Liver (tissue), 9 donors: Measurements from ENCODE around the gene STX16. TPM values are rescaled to one million over a fixed set of nuclear protein-coding genes. Genes with fewer than 3 reads are reported as not detected.

Experiments used
- DNase-seq: peaks from one replicate; pipeline ENCODE4 v3.0.0-alpha.2; 2017; ENCODE audit warnings: low spot score
- H3K27ac ChIP-seq, 2 donors: one replicate each; pipeline ENCODE4 v1.7.0; 2013; ENCODE audit warnings: inconsistent platforms in 2 of 2, low read length in 2 of 2, control low read depth in 1 of 2, low read depth in 1 of 2, mild to moderate bottlenecking in 1 of 2
- H3K27me3 ChIP-seq, 4 donors: one replicate each; pipeline versions ENCODE4 v1.6.1 to v1.7.0; 2013; ENCODE audit warnings: low read length in 3 of 4, inconsistent platforms in 1 of 4, mild to moderate bottlenecking in 1 of 4, moderate library complexity in 1 of 4; ENCODE audit not compliant: control insufficient read depth in 4 of 4, insufficient read depth in 4 of 4
- H3K36me3 ChIP-seq, 4 donors: one replicate each; pipeline versions ENCODE4 v1.6.1 to v1.7.0; 2013; ENCODE audit warnings: low read length in 3 of 4, mild to moderate bottlenecking in 3 of 4, low read depth in 1 of 4, moderate library complexity in 1 of 4; ENCODE audit not compliant: control insufficient read depth in 4 of 4, insufficient read depth in 3 of 4
- H3K4me1 ChIP-seq, 4 donors: one replicate each; pipeline versions ENCODE4 v1.6.1 to v1.7.0; 2013; ENCODE audit warnings: low read length in 3 of 4, mild to moderate bottlenecking in 3 of 4, moderate library complexity in 1 of 4; ENCODE audit not compliant: control insufficient read depth in 4 of 4, insufficient read depth in 4 of 4
- H3K4me3 ChIP-seq, 3 donors: one replicate each; pipeline versions ENCODE4 v1.6.1 to v1.7.0; 2013; ENCODE audit warnings: low read length in 3 of 3, control low read depth in 1 of 3, low read depth in 1 of 3, mild to moderate bottlenecking in 1 of 3
- H3K9ac ChIP-seq, 2 donors: one replicate each; pipeline ENCODE4 v1.7.0; 2013; ENCODE audit warnings: low read length in 2 of 2, mild to moderate bottlenecking in 2 of 2, moderate library complexity in 2 of 2, control low read depth in 1 of 2, low read depth in 1 of 2
- H3K9me3 ChIP-seq, 4 donors: one replicate each; pipeline versions ENCODE4 v1.6.1 to v1.7.0; 2013; ENCODE audit warnings: low read length in 3 of 4; ENCODE audit not compliant: control insufficient read depth in 4 of 4
- FOXA1 ChIP-seq: IDR thresholded peaks from 2 replicates; pipeline ENCODE4 v1.6.1; 2016; ENCODE audit warnings: antibody characterized with exemption
- FOXA2 ChIP-seq: IDR thresholded peaks from 2 replicates; pipeline ENCODE4 v1.6.1; 2016; ENCODE audit warnings: antibody characterized with exemption
- GABPA ChIP-seq, 2 donors: IDR thresholded peaks in 1 of 2; conservative IDR thresholded peaks in 1 of 2; 2 replicates each; pipeline ENCODE4 v1.6.1; 2016; ENCODE audit warnings: antibody characterized with exemption in 2 of 2, mild to moderate bottlenecking in 1 of 2, moderate library complexity in 1 of 2
- HNF4A ChIP-seq, 2 donors: conservative IDR thresholded peaks; 2 replicates each; pipeline ENCODE4 v1.6.1; 2016; ENCODE audit warnings: antibody characterized with exemption in 2 of 2, mild to moderate bottlenecking in 2 of 2
- HNF4G ChIP-seq: IDR thresholded peaks from 2 replicates; pipeline ENCODE4 v1.6.1; 2016; ENCODE audit warnings: antibody characterized with exemption
- JUND ChIP-seq, 2 donors: IDR thresholded peaks; 2 replicates each; pipeline ENCODE4 v1.6.1; 2016; ENCODE audit warnings: antibody characterized with exemption in 2 of 2
- NR2F2 ChIP-seq: IDR thresholded peaks from 2 replicates; pipeline ENCODE4 v1.6.1; 2016; ENCODE audit warnings: antibody characterized with exemption
- RAD21 ChIP-seq, 2 donors: IDR thresholded peaks; 2 replicates each; pipeline ENCODE4 v1.6.1; 2016; ENCODE audit warnings: antibody characterized with exemption in 2 of 2, mild to moderate bottlenecking in 2 of 2
- TAF1 ChIP-seq: conservative IDR thresholded peaks from 2 replicates; pipeline ENCODE4 v1.6.1; 2016; ENCODE audit warnings: antibody characterized with exemption, mild to moderate bottlenecking
- WGBS: extraction: QIAGEN DNeasy Blood & Tissue Kit; methylation state at CpG from one replicate; pipeline ENCODE4 v1.1.7; 2013; 5-methylcytosine and 5-hydroxymethylcytosine counted together
- polyA plus RNA-seq, 2 donors: library from polyadenylated mRNA; stranded (reverse) in 1 of 2; unstranded in 1 of 2; fragments of 200-250 nt in 1 of 2; fragments of >200 nt in 1 of 2; fragmentation: Nextera tagmentation in 1 of 2; extraction: Ambion mirVana in 1 of 2; gene quantifications; one replicate each; pipeline versions ENCODE4 v1.2.1 to v1.2.3, GENCODE V29; 2013 to 2015
- total RNA-seq, 2 donors: library from RNA; depleted of rRNA; stranded (reverse); fragments of >200 nt; gene quantifications; one replicate each; pipeline ENCODE4 v1.2.3, GENCODE V29; 2014
- TF ChIP-seq, protein P1 (sequence below): IDR thresholded peaks from 2 replicates; pipeline ENCODE4 v1.6.1; 2016; ENCODE audit warnings: antibody characterized with exemption
- TF ChIP-seq, protein P2 (sequence below): IDR thresholded peaks from 2 replicates; pipeline ENCODE4 v1.6.1; 2016; ENCODE audit warnings: antibody characterized with exemption
- TF ChIP-seq, protein P3 (sequence below): IDR thresholded peaks from 2 replicates; pipeline ENCODE4 v1.6.1; 2016; ENCODE audit warnings: antibody characterized with exemption
- donor health status: healthy.
- donor health status: healthy.
- donor health status: healthy.
- donor health status: healthy.
- donor health status: healthy.

The STX16 gene
- total and polyA plus RNA-seq, 4 donors = 8.5 to 32.5 (median 16.6) TPM

DNA sequence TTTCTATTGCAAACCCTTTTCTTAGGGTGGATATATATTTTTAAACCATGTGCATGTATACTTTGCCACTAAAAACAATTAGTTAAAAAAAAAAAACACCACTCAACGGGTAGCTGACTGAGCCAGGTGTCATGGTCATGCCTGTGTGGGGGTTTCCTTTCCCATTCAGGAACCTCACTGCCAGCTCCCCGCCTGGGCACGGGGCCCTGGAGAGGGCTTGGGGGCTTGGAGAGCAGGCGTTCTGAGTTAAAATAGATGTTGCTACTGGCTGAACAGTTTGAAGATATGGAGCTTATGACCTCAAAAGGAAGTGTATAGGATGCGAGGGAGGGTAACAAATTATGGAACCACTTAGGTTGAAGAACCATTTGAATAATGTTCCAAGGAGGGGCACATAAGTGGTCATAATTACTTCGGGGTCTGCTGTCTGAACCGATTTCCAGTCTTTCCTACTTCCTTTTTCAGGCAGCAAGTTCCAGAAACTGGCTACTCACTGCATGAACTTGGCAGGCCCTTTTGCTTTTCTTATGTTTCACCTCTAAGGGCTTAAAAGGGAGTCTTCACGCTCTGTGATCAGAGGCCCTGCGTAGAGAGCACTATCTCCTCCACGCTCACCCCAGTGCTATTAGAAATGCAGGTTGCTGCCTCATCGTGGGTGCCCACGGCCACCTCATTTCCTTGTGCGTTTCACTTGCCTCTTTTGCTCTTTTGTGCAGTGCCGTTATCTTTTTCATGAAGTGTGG is 9.9 kb downstream of the STX16 start:
- no peak overlapping the region for H3K27ac ChIP-seq
- no peak overlapping the region for H3K9ac ChIP-seq
- WGBS = 80% methylated on average over 14 of the region's 14 CpGs

DNA sequence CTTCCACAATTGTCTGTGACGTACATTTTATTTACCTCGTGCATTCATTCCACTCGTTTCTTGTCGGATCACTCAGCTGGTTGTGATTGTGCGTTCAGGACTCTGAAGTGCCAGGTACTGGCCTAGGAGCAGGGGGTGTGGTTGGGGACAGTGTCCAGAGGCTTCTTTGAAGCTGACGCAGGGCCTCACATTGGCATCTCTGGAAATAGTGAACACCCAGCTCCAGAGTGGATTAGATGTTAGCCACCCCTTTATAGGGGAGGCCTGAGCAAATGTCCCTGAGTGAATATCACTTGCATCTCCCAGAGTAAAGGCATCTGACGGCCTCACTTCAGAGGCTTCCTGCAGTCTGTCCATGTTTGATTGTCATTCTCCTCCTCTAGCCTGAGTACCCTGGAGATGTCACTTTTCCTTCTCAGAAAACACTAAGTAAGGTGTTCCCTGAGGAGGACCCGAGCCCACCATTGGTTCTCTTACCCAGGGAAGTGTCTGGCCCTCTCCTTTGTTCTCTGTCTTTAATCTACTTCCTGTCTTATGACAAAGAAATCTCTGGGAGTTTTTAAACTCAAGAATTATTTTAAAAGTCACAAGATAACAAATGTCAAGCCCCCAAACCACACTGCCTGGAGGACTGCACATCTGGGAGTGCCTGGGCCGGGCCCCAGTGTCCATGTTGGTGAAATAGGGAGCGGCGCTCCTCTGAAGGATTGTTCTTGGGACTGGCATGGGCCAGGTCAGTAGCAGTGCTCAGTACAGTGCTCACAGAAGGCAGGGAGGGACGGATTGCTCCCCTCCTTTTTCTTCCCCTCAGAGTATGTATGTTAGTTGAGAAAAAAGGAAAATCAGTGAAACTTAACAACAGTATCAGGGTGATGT is 10.8 kb downstream of the STX16 start:
- H3K4me3 ChIP-seq = no peak overlapping the region
- no peak for TF ChIP-seq HNF4G
- no peak for TF ChIP-seq NR2F2
- no peak for TF ChIP-seq TAF1
- no peak for TF ChIP-seq GABPA (IDR thresholded peaks at IDR 0.05 in 1 of 2, conservative IDR thresholded peaks at IDR 0.05 in 1 of 2)
- no peak for TF ChIP-seq HNF4A (conservative IDR thresholded peaks at IDR 0.05)
- TF ChIP-seq, protein P1, sequence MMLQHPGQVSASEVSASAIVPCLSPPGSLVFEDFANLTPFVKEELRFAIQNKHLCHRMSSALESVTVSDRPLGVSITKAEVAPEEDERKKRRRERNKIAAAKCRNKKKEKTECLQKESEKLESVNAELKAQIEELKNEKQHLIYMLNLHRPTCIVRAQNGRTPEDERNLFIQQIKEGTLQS = no peak
- no peak for TF ChIP-seq RAD21 (IDR thresholded peaks at IDR 0.05)
- TF ChIP-seq FOXA1 = no peak
- TF ChIP-seq JUND (IDR thresholded peaks at IDR 0.05) = no peak
- TF ChIP-seq, protein P2, sequence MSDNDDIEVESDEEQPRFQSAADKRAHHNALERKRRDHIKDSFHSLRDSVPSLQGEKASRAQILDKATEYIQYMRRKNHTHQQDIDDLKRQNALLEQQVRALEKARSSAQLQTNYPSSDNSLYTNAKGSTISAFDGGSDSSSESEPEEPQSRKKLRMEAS = no peak
- no peaks in the 10 kb centered on the region for H3K9me3 ChIP-seq
- peaks cover 2 to 7% (median 5%) of the 10 kb centered on the region in 4 donors for H3K4me1 ChIP-seq
- no peaks in the 10 kb centered on the region for H3K27me3 ChIP-seq
- no peak overlapping the region for H3K27ac ChIP-seq
- H3K36me3 ChIP-seq = peaks cover 3 to 7% (median 6%) of the 10 kb centered on the region in 4 donors
- WGBS = 83% methylated on average over 12 of the region's 12 CpGs
- DNase-seq = no peak
- H3K9ac ChIP-seq = no peak overlapping the region

More for the DNA sequence above, 9.9 kb downstream of the STX16 start:
- Histone ChIP-seq H3K4me3 (no peak overlapping the region), H3K9me3 (no peaks in the 10 kb centered on the region), H3K36me3 (peaks cover 0 to 7% (median 6%) of the 10 kb centered on the region in 4 donors), H3K27me3 (no peaks in the 10 kb centered on the region), H3K4me1 (peaks cover 3 to 11% (median 6%) of the 10 kb centered on the region in 4 donors)
- DNase-seq = no peak
- no peak for TF ChIP-seq FOXA2
- TF ChIP-seq, protein P3, sequence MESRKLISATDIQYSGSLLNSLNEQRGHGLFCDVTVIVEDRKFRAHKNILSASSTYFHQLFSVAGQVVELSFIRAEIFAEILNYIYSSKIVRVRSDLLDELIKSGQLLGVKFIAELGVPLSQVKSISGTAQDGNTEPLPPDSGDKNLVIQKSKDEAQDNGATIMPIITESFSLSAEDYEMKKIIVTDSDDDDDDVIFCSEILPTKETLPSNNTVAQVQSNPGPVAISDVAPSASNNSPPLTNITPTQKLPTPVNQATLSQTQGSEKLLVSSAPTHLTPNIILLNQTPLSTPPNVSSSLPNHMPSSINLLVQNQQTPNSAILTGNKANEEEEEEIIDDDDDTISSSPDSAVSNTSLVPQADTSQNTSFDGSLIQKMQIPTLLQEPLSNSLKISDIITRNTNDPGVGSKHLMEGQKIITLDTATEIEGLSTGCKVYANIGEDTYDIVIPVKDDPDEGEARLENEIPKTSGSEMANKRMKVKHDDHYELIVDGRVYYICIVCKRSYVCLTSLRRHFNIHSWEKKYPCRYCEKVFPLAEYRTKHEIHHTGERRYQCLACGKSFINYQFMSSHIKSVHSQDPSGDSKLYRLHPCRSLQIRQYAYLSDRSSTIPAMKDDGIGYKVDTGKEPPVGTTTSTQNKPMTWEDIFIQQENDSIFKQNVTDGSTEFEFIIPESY = no peak
- TF ChIP-seq FOXA1 = no peak
- TF ChIP-seq, protein P1 = no peak

DNA sequence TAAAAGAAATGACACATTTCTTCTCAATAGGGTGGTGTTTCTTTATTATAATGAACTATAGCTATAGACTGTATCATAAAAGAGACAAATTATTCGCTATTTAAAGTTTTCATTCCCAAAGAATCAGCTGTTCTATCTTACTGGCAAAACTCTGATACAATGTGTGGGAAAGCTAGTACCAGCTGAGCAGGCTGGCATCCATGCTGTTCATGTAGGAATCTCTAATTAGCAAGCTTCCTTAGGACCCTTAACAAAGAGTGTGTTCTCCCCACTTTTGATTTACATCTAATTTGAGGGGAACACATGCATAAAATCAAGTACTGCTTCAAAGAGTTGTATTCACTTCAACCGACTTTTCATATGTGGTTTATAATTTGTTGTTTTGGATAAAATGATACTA is 13.2 kb downstream of the STX16 start:
- Histone ChIP-seq H3K27me3 (no peaks in the 10 kb centered on the region), H3K36me3 (peaks cover 5 to 19% (median 13%) of the 10 kb centered on the region in 4 donors), H3K4me1 (no peaks in the 10 kb centered on the region), H3K27ac (no peak overlapping the region), H3K9ac (no peak overlapping the region), H3K9me3 (no peaks in the 10 kb centered on the region), H3K4me3 (no peak overlapping the region)
- TF ChIP-seq FOXA1 (no peak), HNF4G (no peak), GABPA (IDR thresholded peaks at IDR 0.05 in 1 of 2, conservative IDR thresholded peaks at IDR 0.05 in 1 of 2) (no peak), TAF1 (no peak), RAD21 (IDR thresholded peaks at IDR 0.05) (no peak)
- TF ChIP-seq, protein P3 = no peak
- DNase-seq = no peak
- WGBS = 97% methylated on average over 2 of the region's 2 CpGs
